ENCODE measurements around the gene NEDD4.

GRCh38 chr15:55968923-55969322, 24.5 kb downstream of the NEDD4 start:
- TF ChIP-seq GATA2 (IDR thresholded peaks at IDR 0.05; ENCODE audit: low read depth, low read length) (no peak), GATA3 (IDR thresholded peaks at IDR 0.05; ENCODE audit: low read depth, low read length) (no peak)
